Endothelial cell of umbilical vein (primary cell): ENCODE data around the gene ATXN1.

ENCODE experiments used
- CTCF ChIP-seq, 2 donors: IDR thresholded peaks; 1 replicate in 1 of 2; 2 replicates in 1 of 2; pipeline ENCODE4 v1.5.1; 2011; ENCODE audit warnings: low read length in 2 of 2, mild to moderate bottlenecking in 2 of 2, moderate library complexity in 2 of 2, control low read depth in 1 of 2, inconsistent platforms in 1 of 2, low read depth in 1 of 2; ENCODE audit not compliant: insufficient read depth in 1 of 2; ENCODE audit errors: extremely low read depth in 1 of 2
- EZH2 ChIP-seq: IDR thresholded peaks from 2 replicates; pipeline ENCODE4 v1.6.1; 2012; ENCODE audit warnings: borderline replicate concordance, low read depth, mild to moderate bottlenecking, moderate library complexity, low read length, inconsistent platforms; ENCODE audit not compliant: severe bottlenecking
- POLR2AphosphoS5 ChIP-seq: IDR thresholded peaks from 2 replicates; pipeline ENCODE4 v1.6.1; 2012; ENCODE audit warnings: low read depth, mild to moderate bottlenecking, control low read depth, low read length, moderate library complexity; ENCODE audit not compliant: insufficient read depth

GRCh38 chr6:16533210-16533609 lies 228.1 kb downstream of the ATXN1 start:
- TF ChIP-seq CTCF (IDR thresholded peaks at IDR 0.05; ENCODE audit: extremely low read depth in 1 of 2, insufficient read depth in 1 of 2, low read depth in 1 of 2, low read length in 2 of 2) (no peak), POLR2AphosphoS5 (no peak), EZH2 (no peak)
